ENCODE measurements around the gene INVS.

INVS gene

DNA sequence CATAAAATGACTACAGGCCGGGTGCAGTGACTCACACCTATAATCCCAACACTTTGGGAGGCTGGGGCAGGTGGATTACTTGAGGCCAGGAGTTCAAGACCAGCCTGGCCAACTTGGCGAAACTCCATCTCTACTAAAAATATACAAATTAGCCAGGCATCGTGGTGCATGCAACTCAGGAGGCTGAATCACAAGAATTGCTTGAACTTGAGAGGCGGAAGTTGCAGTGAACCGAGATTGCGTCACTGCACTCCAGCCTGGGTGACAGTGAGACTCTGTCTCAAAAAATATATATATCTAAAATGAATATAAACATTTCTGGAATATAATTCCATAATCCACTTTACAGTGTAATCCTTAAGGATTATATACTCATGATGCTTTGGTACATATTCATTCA lies 187.2 kb downstream of the INVS start:
- Histone ChIP-seq H3K4me3 (ENCODE audit: low read depth, low read length) (no peak overlapping the region), H3K36me3 (ENCODE audit: control insufficient read depth, insufficient read depth, low read length) (no peaks in the 10 kb centered on the region), H3K27me3 (ENCODE audit: control insufficient read depth, insufficient read depth, low read length) (no peaks in the 10 kb centered on the region), H3K4me2 (ENCODE audit: low read length) (no peak overlapping the region), H3K9me3 (ENCODE audit: control insufficient read depth, low read length) (no peaks in the 10 kb centered on the region), H3K9ac (no peak overlapping the region), H2AFZ (no peak overlapping the region), H3K4me1 (no peaks in the 10 kb centered on the region), H3K27ac (no peak overlapping the region), H3K79me2 (no peaks in the 10 kb centered on the region)
- no peak for TF ChIP-seq CTCF (IDR thresholded peaks at IDR 0.05)

DNA sequence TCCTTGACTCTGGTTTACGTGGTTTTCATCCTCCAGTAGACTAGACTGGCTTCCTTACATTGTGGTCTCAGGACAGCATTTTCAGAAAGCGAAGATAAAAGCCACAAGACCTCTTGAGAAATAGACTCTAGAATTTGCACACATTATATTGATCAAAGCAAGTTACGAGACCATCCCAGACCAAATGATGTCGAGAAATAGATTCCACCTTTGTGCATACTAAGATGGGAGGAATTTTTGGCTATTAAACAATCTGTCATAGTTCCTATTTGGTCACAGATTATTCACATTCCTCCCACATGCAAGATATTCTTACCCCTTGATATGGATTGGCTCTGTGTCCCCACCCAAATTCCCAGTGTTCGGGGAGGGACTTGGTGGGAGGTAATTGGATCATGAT lies 188.1 kb downstream of the INVS start:
- Histone ChIP-seq H3K79me2 (no peaks in the 10 kb centered on the region), H3K4me3 (ENCODE audit: low read depth, low read length) (no peak overlapping the region), H3K27me3 (ENCODE audit: control insufficient read depth, insufficient read depth, low read length) (no peaks in the 10 kb centered on the region), H3K9ac (no peak overlapping the region), H3K4me1 (no peaks in the 10 kb centered on the region), H3K4me2 (ENCODE audit: low read length) (no peak overlapping the region), H2AFZ (no peak overlapping the region), H3K9me3 (ENCODE audit: control insufficient read depth, low read length) (no peaks in the 10 kb centered on the region), H3K27ac (no peak overlapping the region), H3K36me3 (ENCODE audit: control insufficient read depth, insufficient read depth, low read length) (no peaks in the 10 kb centered on the region)
- TF ChIP-seq CTCF (IDR thresholded peaks at IDR 0.05) = no peak

DNA sequence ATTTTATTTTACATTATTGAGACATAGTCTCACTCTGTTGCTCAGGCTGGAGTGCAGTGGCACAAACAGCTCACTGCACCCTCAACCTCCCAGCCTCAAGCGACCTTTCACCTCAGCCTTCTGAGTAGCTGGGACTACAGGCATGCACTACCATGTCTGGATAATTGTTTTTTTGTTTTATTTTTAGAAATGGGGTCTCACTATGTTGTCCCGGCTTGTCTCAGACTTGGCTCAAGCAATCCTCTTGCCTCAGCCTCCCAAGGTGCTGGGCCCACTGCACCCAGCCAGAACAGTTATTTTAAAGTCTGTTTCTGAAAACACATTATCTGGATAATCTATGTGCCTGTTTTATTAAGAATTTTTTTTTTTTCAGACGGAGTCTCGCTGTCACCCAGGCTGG lies 191.7 kb downstream of the INVS start:
- Histone ChIP-seq H3K4me1 (no peaks in the 10 kb centered on the region), H3K79me2 (no peaks in the 10 kb centered on the region), H3K9ac (no peak overlapping the region), H3K4me2 (ENCODE audit: low read length) (no peak overlapping the region), H3K27ac (no peak overlapping the region), H3K36me3 (ENCODE audit: control insufficient read depth, insufficient read depth, low read length) (no peaks in the 10 kb centered on the region), H2AFZ (no peak overlapping the region), H3K9me3 (ENCODE audit: control insufficient read depth, low read length) (no peaks in the 10 kb centered on the region), H3K4me3 (ENCODE audit: low read depth, low read length) (no peak overlapping the region), H3K27me3 (ENCODE audit: control insufficient read depth, insufficient read depth, low read length) (no peaks in the 10 kb centered on the region)
- no peak for TF ChIP-seq CTCF (IDR thresholded peaks at IDR 0.05)

GRCh38 chr9:100292414-100292813 lies 193.4 kb downstream of the INVS start:
- H3K9me3 ChIP-seq (ENCODE audit: control insufficient read depth, low read length) = no peaks in the 10 kb centered on the region
- no peaks in the 10 kb centered on the region for H3K79me2 ChIP-seq
- no peak overlapping the region for H3K27ac ChIP-seq
- H3K4me2 ChIP-seq (ENCODE audit: low read length) = no peak overlapping the region
- no peak for TF ChIP-seq CTCF (IDR thresholded peaks at IDR 0.05)
- H3K9ac ChIP-seq = no peak overlapping the region
- no peak overlapping the region for H2AFZ ChIP-seq
- H3K4me1 ChIP-seq = no peaks in the 10 kb centered on the region
- H3K4me3 ChIP-seq (ENCODE audit: low read depth, low read length) = no peak overlapping the region
- no peaks in the 10 kb centered on the region for H3K36me3 ChIP-seq (ENCODE audit: control insufficient read depth, insufficient read depth, low read length)
- no peaks in the 10 kb centered on the region for H3K27me3 ChIP-seq (ENCODE audit: control insufficient read depth, insufficient read depth, low read length)

- Histone ChIP-seq H3K27ac (no peak overlapping the region), H3K4me1 (no peaks in the 10 kb centered on the region), H3K9ac (no peak overlapping the region), H3K36me3 (ENCODE audit: control insufficient read depth, insufficient read depth, low read length) (no peaks in the 10 kb centered on the region), H3K9me3 (ENCODE audit: control insufficient read depth, low read length) (no peaks in the 10 kb centered on the region), H3K79me2 (no peaks in the 10 kb centered on the region), H3K4me2 (ENCODE audit: low read length) (no peak overlapping the region), H2AFZ (no peak overlapping the region), H3K4me3 (ENCODE audit: low read depth, low read length) (no peak overlapping the region), H3K27me3 (ENCODE audit: control insufficient read depth, insufficient read depth, low read length) (no peaks in the 10 kb centered on the region)
- no peak for TF ChIP-seq CTCF (IDR thresholded peaks at IDR 0.05)
Observed at GRCh38 chr9:100294341-100294740, 195.3 kb downstream of the INVS start.

Measured in parathyroid adenoma (tissue), 2 donors.